ENCODE results near the gene DPP6.

GRCh38 chr7:154581251-154581890 is 529.2 kb downstream of the DPP6 start:
- TF ChIP-seq POLR2AphosphoS5 (IDR thresholded peaks at IDR 0.05; ENCODE audit: borderline replicate concordance, low read depth, low read length) (no peak), EZH2 (IDR thresholded peaks at IDR 0.05) (no peak), FOXP2 (optimal IDR thresholded peaks at IDR 0.05; ENCODE audit: control extremely low read depth, extremely low read length, insufficient read depth) (no peak)
